ENCODE data around the gene CDH23. TPM values are rescaled to one million over a fixed set of nuclear protein-coding genes. Genes with fewer than 3 reads are reported as not detected.

CDH23 gene
- polyA plus RNA-seq, 2 of the 4 experiments (the other 2 are of a cell fraction): 1.1 to 2.3 TPM

DNA sequence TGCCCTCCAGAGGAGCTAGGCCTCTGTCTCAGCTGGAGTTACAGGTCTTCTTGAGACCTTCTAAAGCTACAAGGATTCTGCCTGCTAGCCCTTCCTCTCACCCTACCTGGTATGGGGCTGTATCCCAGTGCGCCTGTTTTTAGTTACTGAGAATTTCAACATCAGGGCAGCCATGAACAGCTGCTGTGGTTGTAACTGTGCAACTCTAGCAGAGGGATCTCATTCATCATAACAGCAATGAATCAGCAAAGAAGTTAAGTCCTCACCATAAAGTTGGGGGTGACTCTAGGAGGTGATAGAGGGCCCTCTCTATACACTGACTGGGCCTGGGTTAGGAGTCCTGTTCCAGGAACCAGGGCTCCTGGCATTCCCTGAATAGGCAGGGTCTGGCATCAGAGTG, 14.0 kb upstream of the CDH23 start:
- CTCF ChIA-PET: interaction anchor here (0.6 to 47.4 kb wide), 7 partner anchors 11 to 517 kb away, joined by 3 to 977 read pairs (median 79); partner anchors contain the start of genes CDH23 and SLC29A3
- DNase-seq (ENCODE audit: low read depth in 1 of 2, low spot score in 1 of 2) (no peak), ATAC-seq (no peak), FAIRE-seq (no peak)
- H3K4me2 ChIP-seq: no peak overlapping the region
- TF ChIP-seq NFE2L2 (conservative IDR thresholded peaks at IDR 0.05; ENCODE audit: low read length): no peak
- no peak for TF ChIP-seq REST (IDR thresholded peaks at IDR 0.05)
- no peak for TF ChIP-seq FOSB (CRISPR knock-in tag; IDR thresholded peaks at IDR 0.05)
- no peak for TF ChIP-seq ZNF302 (CRISPR knock-in tag; IDR thresholded peaks at IDR 0.05)
- TF ChIP-seq ZFP36 (IDR thresholded peaks at IDR 0.05; ENCODE audit: borderline replicate concordance, partially characterized antibody): no peak
- no peak for TF ChIP-seq HES2 (IDR thresholded peaks at IDR 0.05)
- no peak for TF ChIP-seq ZC3H11A (IDR thresholded peaks at IDR 0.05)
- TF ChIP-seq, protein P1, sequence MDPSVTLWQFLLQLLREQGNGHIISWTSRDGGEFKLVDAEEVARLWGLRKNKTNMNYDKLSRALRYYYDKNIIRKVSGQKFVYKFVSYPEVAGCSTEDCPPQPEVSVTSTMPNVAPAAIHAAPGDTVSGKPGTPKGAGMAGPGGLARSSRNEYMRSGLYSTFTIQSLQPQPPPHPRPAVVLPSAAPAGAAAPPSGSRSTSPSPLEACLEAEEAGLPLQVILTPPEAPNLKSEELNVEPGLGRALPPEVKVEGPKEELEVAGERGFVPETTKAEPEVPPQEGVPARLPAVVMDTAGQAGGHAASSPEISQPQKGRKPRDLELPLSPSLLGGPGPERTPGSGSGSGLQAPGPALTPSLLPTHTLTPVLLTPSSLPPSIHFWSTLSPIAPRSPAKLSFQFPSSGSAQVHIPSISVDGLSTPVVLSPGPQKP (IDR thresholded peaks at IDR 0.05; ENCODE audit: low read depth, low read length): no peak
- no peak for TF ChIP-seq HOXA7 (CRISPR knock-in tag; IDR thresholded peaks at IDR 0.05)
- no peak for TF ChIP-seq CTCF (IDR thresholded peaks at IDR 0.05)
- no peak for TF ChIP-seq TFCP2L1 (CRISPR knock-in tag; IDR thresholded peaks at IDR 0.05)
- TF ChIP-seq TP53 (CRISPR knock-in tag; IDR thresholded peaks at IDR 0.05): no peak
- TF ChIP-seq, protein P2, sequence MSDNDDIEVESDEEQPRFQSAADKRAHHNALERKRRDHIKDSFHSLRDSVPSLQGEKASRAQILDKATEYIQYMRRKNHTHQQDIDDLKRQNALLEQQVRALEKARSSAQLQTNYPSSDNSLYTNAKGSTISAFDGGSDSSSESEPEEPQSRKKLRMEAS (IDR thresholded peaks at IDR 0.05): no peak
- no peak for TF ChIP-seq CBX2 (IDR thresholded peaks at IDR 0.05; ENCODE audit: borderline replicate concordance, low read depth)
- TF ChIP-seq RARB (CRISPR knock-in tag; IDR thresholded peaks at IDR 0.05): no peak
- no peak for TF ChIP-seq BHLHE40 (IDR thresholded peaks at IDR 0.05; ENCODE audit: low read depth, low read length)
- no peak for TF ChIP-seq RAD21 (conservative IDR thresholded peaks at IDR 0.05 in 1 of 2, IDR thresholded peaks at IDR 0.05 in 1 of 2)
- TF ChIP-seq JUN (IDR thresholded peaks at IDR 0.05): no peak
- TF ChIP-seq ATOH8 (CRISPR knock-in tag; IDR thresholded peaks at IDR 0.05; ENCODE audit: low read depth): no peak
- TF ChIP-seq USF2 (IDR thresholded peaks at IDR 0.05): no peak
- WGBS (ENCODE audit: missing lambda C conversion rate): 100% methylated on average over 1 of the region's 1 CpG
- peaks cover 2% of the 10 kb centered on the region; the same call in 2 of the 3 replicates for H3K4me1 ChIP-seq
- H3K27ac ChIP-seq: peak overlapping the region in 1 of 2 experiments; percentile 17; a peak in 1 of 6 replicates
- no peak overlapping the region for H3K4me3 ChIP-seq
- no peaks in the 10 kb centered on the region for H3K9me3 ChIP-seq
- POLR2A ChIA-PET: interaction anchor here (0.9 kb wide), 1 partner anchor 64 kb away, joined by 4 read pairs; no protein-coding TSS in a partner anchor

Measured in A549 (cell line).